ENCODE data around the gene SEC22C. TPM values are rescaled to one million over a fixed set of nuclear protein-coding genes. Genes with fewer than 3 reads are reported as not detected.
A peak's percentile ranks its signal among the peaks of the same experiment; 100 is the strongest.

The SEC22C gene
- total RNA-seq, 1 donor from 2014 or later = 56.2 TPM

- Mint-ChIP-seq H3K27ac (ENCODE audit: unreplicated experiment) (no peak overlapping the region), H3K9me3 (ENCODE audit: unreplicated experiment) (no peaks in the 10 kb centered on the region), H3K4me3 (ENCODE audit: unreplicated experiment) (no peak overlapping the region)
Measured at GRCh38 chr3:42499478-42499871, 82.3 kb downstream of the SEC22C start.

GRCh38 chr3:42498791-42499477, 82.8 kb downstream of the SEC22C start:
- no peak for TF ChIP-seq CTCF (IDR thresholded peaks at IDR 0.05)
- H3K9me3 Mint-ChIP-seq (ENCODE audit: unreplicated experiment) = no peaks in the 10 kb centered on the region
- no peaks in the 10 kb centered on the region for H3K36me3 Mint-ChIP-seq (ENCODE audit: unreplicated experiment)
- H3K27me3 Mint-ChIP-seq (ENCODE audit: unreplicated experiment) = peaks cover 30% of the 10 kb centered on the region
- peak overlapping the region; percentile 81 for H3K27ac Mint-ChIP-seq (ENCODE audit: unreplicated experiment)
- no peak overlapping the region for H3K4me3 Mint-ChIP-seq (ENCODE audit: unreplicated experiment)
- peak; percentile 73 for DNase-seq (ENCODE audit: extremely low spot score, unreplicated experiment)
- H3K4me1 Mint-ChIP-seq (ENCODE audit: unreplicated experiment) = peaks cover 50% of the 10 kb centered on the region

More at GRCh38 chr3:42499478-42499871, 82.3 kb downstream of the SEC22C start:
- Mint-ChIP-seq H3K27me3 (ENCODE audit: unreplicated experiment) (peaks cover 30% of the 10 kb centered on the region), H3K4me1 (ENCODE audit: unreplicated experiment) (peaks cover 50% of the 10 kb centered on the region), H3K36me3 (ENCODE audit: unreplicated experiment) (no peaks in the 10 kb centered on the region)
- DNase-seq (ENCODE audit: extremely low spot score, unreplicated experiment) = peak; percentile 73
- no peak for TF ChIP-seq CTCF (IDR thresholded peaks at IDR 0.05)

- H3K27me3 Mint-ChIP-seq (ENCODE audit: unreplicated experiment) = peaks cover 29% of the 10 kb centered on the region
- H3K4me1 Mint-ChIP-seq (ENCODE audit: unreplicated experiment) = peaks cover 49% of the 10 kb centered on the region
- TF ChIP-seq CTCF (IDR thresholded peaks at IDR 0.05) = no peak
- no peaks in the 10 kb centered on the region for H3K9me3 Mint-ChIP-seq (ENCODE audit: unreplicated experiment)
- no peak overlapping the region for H3K4me3 Mint-ChIP-seq (ENCODE audit: unreplicated experiment)
- DNase-seq (ENCODE audit: extremely low spot score, unreplicated experiment) = peak; percentile 19
- H3K27ac Mint-ChIP-seq (ENCODE audit: unreplicated experiment) = peak overlapping the region; percentile 81
- H3K36me3 Mint-ChIP-seq (ENCODE audit: unreplicated experiment) = no peaks in the 10 kb centered on the region
Measured at GRCh38 chr3:42498034-42498433, 83.7 kb downstream of the SEC22C start.

Other genes with a start within 250 kb of the SEC22C start
- not detected in 2 replicates for gene LYZL4, start 171.4 kb downstream of the SEC22C start, total RNA-seq
- gene VIPR1, start 79.3 kb downstream of the SEC22C start, total RNA-seq = 8.9 and 9.2 TPM in 2 replicates
- 16.5 and 17.2 TPM in 2 replicates for gene SS18L2, start 8.9 kb upstream of the SEC22C start, total RNA-seq
- gene NKTR, start 18.7 kb upstream of the SEC22C start, total RNA-seq = 65.4 and 73.7 TPM in 2 replicates
- gene ZBTB47, start 71.7 kb upstream of the SEC22C start, total RNA-seq = 26.7 and 29.2 TPM in 2 replicates
- gene KLHL40, start 103.6 kb upstream of the SEC22C start, total RNA-seq = not detected in 2 replicates
- not detected in 2 replicates for gene HHATL, start 120.8 kb upstream of the SEC22C start, total RNA-seq
- gene CCDC13, start 191.3 kb upstream of the SEC22C start, total RNA-seq = 0.30 TPM in 1 of 2 replicates, not detected in the other
- gene HIGD1A, start 222.5 kb upstream of the SEC22C start, total RNA-seq = 63.8 and 66.1 TPM in 2 replicates
- gene ACKR2, start 227.5 kb upstream of the SEC22C start, total RNA-seq = 0.19 and 0.24 TPM in 2 replicates